ENCODE measurements around the gene DCBLD2. TPM values are rescaled to one million over a fixed set of nuclear protein-coding genes. Genes with fewer than 3 reads are reported as not detected.

Gene DCBLD2
- total RNA-seq, 1 experiment from 2014 or later = 48.0 TPM

GRCh38 chr3:98945666-98946065, 44.2 kb upstream of the DCBLD2 start:
- H2BK20ac ChIP-seq (ENCODE audit: low read depth, low read length, poor library complexity, severe bottlenecking) = no peak overlapping the region
- no peak overlapping the region for H3T11ph ChIP-seq (ENCODE audit: low read length)
- DNase-seq = no peak
- Mint-ChIP-seq H3K4me1 (no peaks in the 10 kb centered on the region), H3K27ac (no peak overlapping the region), H3K36me3 (ENCODE audit: insufficient read depth in 1 of 3, low read depth in 3 of 3) (no peaks in the 10 kb centered on the region), H3K27me3 (ENCODE audit: low read depth) (no peaks in the 10 kb centered on the region), H3K4me3 (no peak overlapping the region), H3K9me3 (peaks cover 0 to 3% of the 10 kb centered on the region in 2 experiments; a peak in 1 of 5 replicates)
- no peaks in the 10 kb centered on the region for H3K9me3 ChIP-seq (ENCODE audit: control insufficient read depth, low read depth, low read length)
- no peak overlapping the region for H4K91ac ChIP-seq (ENCODE audit: insufficient read length, low read depth, low read length)
- no peak overlapping the region for H3K4ac ChIP-seq (ENCODE audit: low read depth, low read length)
- H2BK120ac ChIP-seq (ENCODE audit: low read depth, low read length, poor library complexity, severe bottlenecking) = no peak overlapping the region
- no peak overlapping the region for H3K27ac ChIP-seq (ENCODE audit: insufficient read length, low read depth, low read length)
- no peak overlapping the region for H2BK12ac ChIP-seq (ENCODE audit: insufficient read length, low read depth, low read length)
- no peak overlapping the region for H2AFZ ChIP-seq (ENCODE audit: low read length)
- H3K18ac ChIP-seq (ENCODE audit: insufficient read length, low read depth, low read length) = no peak overlapping the region
- H3K23me2 ChIP-seq (ENCODE audit: insufficient read length, low read depth, low read length, poor library complexity, severe bottlenecking) = no peaks in the 10 kb centered on the region
- H3K79me2 ChIP-seq (ENCODE audit: insufficient read depth, low read length) = no peaks in the 10 kb centered on the region
- no peak overlapping the region for H3K9ac ChIP-seq (ENCODE audit: extremely low read depth, insufficient read length, low read length)
- H3K4me2 ChIP-seq (ENCODE audit: insufficient read depth, insufficient read length, low read length) = no peak overlapping the region
- H3K23ac ChIP-seq (ENCODE audit: insufficient read length, low read depth, low read length) = no peak overlapping the region
- no peak overlapping the region for H2BK15ac ChIP-seq (ENCODE audit: low read depth, low read length)
- H4K8ac ChIP-seq (replicated peaks; ENCODE audit: insufficient read length, low read depth, low read length) = no peak overlapping the region
- H3K27me3 ChIP-seq (ENCODE audit: insufficient read depth, low read length) = no peaks in the 10 kb centered on the region
- WGBS (ENCODE audit: extremely low coverage, insufficient read length, low lambda C conversion rate) = no CpG with 5 or more reads among the region's 1 CpG
- H4K20me1 ChIP-seq (ENCODE audit: control insufficient read depth, insufficient read depth, insufficient read length) = no peaks in the 10 kb centered on the region
- no peak overlapping the region for H3K56ac ChIP-seq (ENCODE audit: insufficient read length, low read depth, low read length)
- no peak overlapping the region for H4K5ac ChIP-seq (ENCODE audit: insufficient read length, low read depth, low read length)
- H3K4me1 ChIP-seq (ENCODE audit: insufficient read depth, low read length) = no peaks in the 10 kb centered on the region
- no peak for TF ChIP-seq CTCF (conservative IDR thresholded peaks at IDR 0.05)
- no peak overlapping the region for H2BK5ac ChIP-seq (ENCODE audit: insufficient read length, low read length)
- H3K79me1 ChIP-seq (ENCODE audit: insufficient read depth, low read depth, low read length, poor library complexity, severe bottlenecking) = no peaks in the 10 kb centered on the region
- H2AK5ac ChIP-seq (ENCODE audit: insufficient read length, low read length) = no peak overlapping the region
- H3K14ac ChIP-seq (ENCODE audit: insufficient read depth, low read length) = no peak overlapping the region
